Osteoblast (primary cell): ENCODE results near the gene SMDT1. TPM values are rescaled to one million over a fixed set of nuclear protein-coding genes. Genes with fewer than 3 reads are reported as not detected.

Experiments used
- DNase-seq: peaks from one replicate; pipeline ENCODE4 v3.0.0; 2011; ENCODE audit warnings: low spot score, mixed read lengths; ENCODE audit not compliant: insufficient read length; ENCODE audit errors: missing footprints
- H2AFZ ChIP-seq: 2 replicates; pipeline ENCODE4 v1.6.0; 2011; ENCODE audit warnings: mild to moderate bottlenecking, low read length
- H3K27ac ChIP-seq: 2 replicates; pipeline ENCODE4 v1.5.1; 2011; ENCODE audit warnings: mild to moderate bottlenecking, low read depth, low read length, moderate library complexity
- H3K27me3 ChIP-seq: 2 replicates; pipeline ENCODE4 v1.6.0; 2012; ENCODE audit warnings: mild to moderate bottlenecking, control low read depth, inconsistent platforms, low read length, moderate library complexity; ENCODE audit not compliant: insufficient read depth
- H3K36me3 ChIP-seq: 2 replicates; pipeline ENCODE4 v1.5.1; 2011; ENCODE audit warnings: mild to moderate bottlenecking, low read length, control low read depth, moderate library complexity; ENCODE audit not compliant: insufficient read depth
- H3K4me1 ChIP-seq: 2 replicates; pipeline ENCODE4 v1.5.1; 2011; ENCODE audit warnings: mild to moderate bottlenecking, low read length, control low read depth, moderate library complexity; ENCODE audit not compliant: insufficient read depth
- H3K4me2 ChIP-seq: 2 replicates; pipeline ENCODE4 v1.6.0; 2011; ENCODE audit warnings: mild to moderate bottlenecking, low read length; ENCODE audit not compliant: insufficient read depth
- H3K4me3 ChIP-seq: fragments of 200-600 bp; sonication (generic); 3 replicates; pipeline ENCODE4 v1.5.1; 2012; ENCODE audit warnings: mild to moderate bottlenecking, low read length, inconsistent platforms; ENCODE audit not compliant: insufficient read depth
- H3K79me2 ChIP-seq: 2 replicates; pipeline ENCODE4 v1.6.0; 2012; ENCODE audit warnings: mild to moderate bottlenecking, low read length, control low read depth, inconsistent platforms; ENCODE audit not compliant: insufficient read depth
- H3K9me3 ChIP-seq: 2 replicates; pipeline ENCODE4 v1.5.1; 2011; ENCODE audit warnings: low read depth, low read length, control low read depth
- H4K20me1 ChIP-seq: 2 replicates; pipeline ENCODE4 v1.6.0; 2012; ENCODE audit warnings: mild to moderate bottlenecking, low read length, control low read depth; ENCODE audit not compliant: insufficient read depth
- total RNA-seq: library from RNA; depleted of rRNA; stranded (reverse); fragments of >200 nt; gene quantifications from 2 replicates; pipeline ENCODE4 v1.2.3, GENCODE V29; 2012
- TF ChIP-seq, protein P1 (sequence below): IDR thresholded peaks from 2 replicates; pipeline ENCODE4 v1.5.1; 2011; ENCODE audit warnings: mild to moderate bottlenecking, low read depth, low read length, moderate library complexity; ENCODE audit errors: extremely low read depth

The SMDT1 gene
- total RNA-seq, 1 donor: 4.7 TPM

DNA sequence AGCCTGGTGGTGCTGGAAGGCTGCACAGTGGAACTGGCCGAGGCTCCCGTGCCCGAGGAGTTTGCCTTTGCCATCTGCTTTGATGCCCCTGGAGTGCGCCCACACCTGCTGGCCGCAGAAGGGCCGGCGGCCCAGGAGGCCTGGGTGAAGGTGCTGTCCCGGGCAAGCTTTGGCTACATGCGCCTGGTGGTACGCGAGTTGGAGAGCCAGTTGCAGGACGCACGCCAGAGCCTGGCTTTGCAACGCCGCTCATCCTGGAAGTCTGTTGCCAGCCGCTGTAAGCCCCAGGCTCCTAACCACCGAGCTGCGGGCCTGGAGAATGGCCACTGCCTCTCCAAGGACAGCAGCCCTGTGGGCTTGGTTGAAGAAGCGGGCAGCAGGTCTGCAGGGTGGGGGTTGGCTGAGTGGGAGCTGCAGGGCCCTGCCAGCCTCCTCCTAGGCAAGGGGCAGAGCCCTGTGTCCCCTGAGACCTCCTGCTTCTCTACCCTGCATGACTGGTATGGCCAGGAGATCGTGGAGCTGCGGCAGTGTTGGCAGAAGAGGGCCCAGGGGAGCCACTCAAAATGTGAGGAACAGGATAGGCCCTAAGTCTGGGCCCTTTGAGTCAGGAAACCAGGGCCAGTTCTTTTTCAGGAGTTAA, 1.9 kb upstream of the SMDT1 start:
- TF ChIP-seq, protein P1, sequence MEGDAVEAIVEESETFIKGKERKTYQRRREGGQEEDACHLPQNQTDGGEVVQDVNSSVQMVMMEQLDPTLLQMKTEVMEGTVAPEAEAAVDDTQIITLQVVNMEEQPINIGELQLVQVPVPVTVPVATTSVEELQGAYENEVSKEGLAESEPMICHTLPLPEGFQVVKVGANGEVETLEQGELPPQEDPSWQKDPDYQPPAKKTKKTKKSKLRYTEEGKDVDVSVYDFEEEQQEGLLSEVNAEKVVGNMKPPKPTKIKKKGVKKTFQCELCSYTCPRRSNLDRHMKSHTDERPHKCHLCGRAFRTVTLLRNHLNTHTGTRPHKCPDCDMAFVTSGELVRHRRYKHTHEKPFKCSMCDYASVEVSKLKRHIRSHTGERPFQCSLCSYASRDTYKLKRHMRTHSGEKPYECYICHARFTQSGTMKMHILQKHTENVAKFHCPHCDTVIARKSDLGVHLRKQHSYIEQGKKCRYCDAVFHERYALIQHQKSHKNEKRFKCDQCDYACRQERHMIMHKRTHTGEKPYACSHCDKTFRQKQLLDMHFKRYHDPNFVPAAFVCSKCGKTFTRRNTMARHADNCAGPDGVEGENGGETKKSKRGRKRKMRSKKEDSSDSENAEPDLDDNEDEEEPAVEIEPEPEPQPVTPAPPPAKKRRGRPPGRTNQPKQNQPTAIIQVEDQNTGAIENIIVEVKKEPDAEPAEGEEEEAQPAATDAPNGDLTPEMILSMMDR: no peak
- Histone ChIP-seq H3K79me2 (peaks cover 35% of the 10 kb centered on the region), H3K9me3 (no peaks in the 10 kb centered on the region), H3K27ac (no peak overlapping the region), H3K4me2 (no peak overlapping the region), H3K27me3 (no peaks in the 10 kb centered on the region), H4K20me1 (no peaks in the 10 kb centered on the region), H3K4me3 (no peak overlapping the region), H2AFZ (no peak overlapping the region), H3K36me3 (peaks cover 39% of the 10 kb centered on the region), H3K4me1 (peaks cover 26% of the 10 kb centered on the region)
- peak; percentile 69 for DNase-seq

DNA sequence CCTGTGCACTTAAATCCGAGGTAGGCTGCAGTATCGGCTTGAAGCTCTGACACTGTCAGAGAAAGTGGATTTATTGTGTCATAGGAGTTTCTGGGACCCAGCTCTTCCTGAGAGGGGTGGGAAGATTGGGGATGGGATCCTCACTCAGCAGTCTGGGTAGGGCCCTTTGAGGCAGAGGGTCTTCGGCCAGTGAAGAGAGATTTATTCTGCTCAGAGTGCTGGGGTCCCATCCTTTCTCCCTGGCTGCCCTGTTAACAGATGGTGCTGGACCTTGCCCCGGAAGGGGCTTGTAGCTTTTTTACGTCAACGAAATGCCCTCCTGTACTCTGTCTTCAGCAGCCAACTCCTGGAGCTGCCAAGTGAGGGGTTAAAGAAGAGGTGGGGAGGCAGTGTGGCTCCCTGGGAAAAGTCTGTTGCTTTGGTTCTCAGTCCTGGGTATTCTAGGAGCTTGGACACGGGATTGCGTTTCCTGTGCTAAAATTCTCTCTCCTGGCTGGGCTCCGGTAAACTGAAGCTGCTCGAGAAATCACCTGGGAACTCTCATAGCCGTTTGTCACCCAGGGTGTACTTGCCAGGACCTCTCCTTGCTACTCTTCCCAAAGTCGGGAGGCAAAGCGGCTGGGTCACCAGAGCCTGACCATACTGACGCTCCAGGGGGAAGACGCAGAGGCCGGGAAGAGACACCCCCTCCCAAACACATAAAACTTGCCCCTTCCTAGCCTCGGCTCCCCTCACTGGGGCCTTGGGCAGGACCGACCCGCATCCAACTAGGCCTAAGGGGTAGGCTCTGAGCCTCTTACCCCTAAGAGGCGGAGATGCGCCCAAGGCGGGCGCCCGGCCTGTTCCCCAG, 806 bp upstream of the SMDT1 start:
- H3K79me2 ChIP-seq: peaks cover 38% of the 10 kb centered on the region
- peaks cover 21% of the 10 kb centered on the region for H3K4me1 ChIP-seq
- H2AFZ ChIP-seq: peak overlapping the region; percentile 75
- H3K27ac ChIP-seq: peak overlapping the region; percentile 85
- no peaks in the 10 kb centered on the region for H3K27me3 ChIP-seq
- H3K36me3 ChIP-seq: peaks cover 47% of the 10 kb centered on the region
- peak overlapping the region; percentile 90 for H3K4me3 ChIP-seq
- H3K9me3 ChIP-seq: no peaks in the 10 kb centered on the region
- H4K20me1 ChIP-seq: no peaks in the 10 kb centered on the region
- peak overlapping the region; percentile 96 for H3K4me2 ChIP-seq
- peak; percentile 76 for DNase-seq
- TF ChIP-seq, protein P1: no peak

DNA sequence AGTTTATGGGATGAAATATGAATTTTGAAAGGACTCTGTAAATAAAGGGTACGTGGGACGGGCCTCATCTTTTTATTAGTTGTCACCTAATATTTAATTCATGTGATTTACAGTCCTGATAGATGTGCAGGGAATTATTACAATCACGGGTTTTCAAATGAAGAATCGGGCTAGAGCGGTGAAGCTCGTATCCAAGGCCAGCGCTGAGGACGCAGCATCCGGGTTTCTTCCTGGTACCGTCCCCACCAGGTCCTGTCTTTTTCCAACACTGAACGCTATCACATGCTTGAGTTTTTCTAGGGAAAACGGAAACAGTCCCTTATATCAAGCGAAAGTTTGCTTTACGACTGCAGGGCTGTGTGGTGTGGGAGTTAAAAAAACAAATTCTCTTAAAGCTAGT, 787 bp downstream of the SMDT1 start:
- peak overlapping the region; percentile 90 for H3K4me3 ChIP-seq
- H3K9me3 ChIP-seq: no peaks in the 10 kb centered on the region
- peak; percentile 68 for DNase-seq
- no peaks in the 10 kb centered on the region for H3K27me3 ChIP-seq
- peaks cover 50% of the 10 kb centered on the region for H3K36me3 ChIP-seq
- peak overlapping the region; percentile 96 for H3K4me2 ChIP-seq
- H2AFZ ChIP-seq: peak overlapping the region; percentile 91
- H3K27ac ChIP-seq: peak overlapping the region; percentile 85
- peaks cover 22% of the 10 kb centered on the region for H3K79me2 ChIP-seq
- peaks cover 11% of the 10 kb centered on the region for H3K4me1 ChIP-seq
- TF ChIP-seq, protein P1: no peak
- no peaks in the 10 kb centered on the region for H4K20me1 ChIP-seq

DNA sequence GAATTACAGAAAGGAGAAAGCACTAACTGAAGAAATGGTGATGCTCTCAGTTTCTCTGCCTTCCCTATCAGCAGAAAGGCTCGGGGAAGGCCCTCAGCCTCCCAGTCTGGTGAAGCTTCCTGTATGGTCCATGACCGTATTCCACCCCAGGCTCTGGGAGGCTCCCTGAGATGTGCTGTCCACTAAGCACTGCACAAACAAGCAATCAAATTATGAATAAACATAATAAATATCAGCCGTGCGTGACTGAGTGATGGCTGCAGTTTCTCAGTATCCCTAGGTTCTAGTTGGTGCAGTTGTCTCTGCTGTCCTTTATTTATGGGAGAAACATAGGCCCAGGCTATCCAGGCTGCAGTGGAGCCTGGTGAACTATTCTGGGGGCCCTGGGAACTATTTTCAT, 3.6 kb downstream of the SMDT1 start:
- no peaks in the 10 kb centered on the region for H4K20me1 ChIP-seq
- peaks cover 43% of the 10 kb centered on the region for H3K36me3 ChIP-seq
- peaks cover 10% of the 10 kb centered on the region for H3K4me1 ChIP-seq
- H2AFZ ChIP-seq: no peak overlapping the region
- no peak overlapping the region for H3K4me3 ChIP-seq
- no peaks in the 10 kb centered on the region for H3K27me3 ChIP-seq
- no peak for DNase-seq
- peaks cover 37% of the 10 kb centered on the region for H3K79me2 ChIP-seq
- no peak overlapping the region for H3K27ac ChIP-seq
- no peaks in the 10 kb centered on the region for H3K9me3 ChIP-seq
- no peak overlapping the region for H3K4me2 ChIP-seq
- TF ChIP-seq, protein P1: no peak
